ENCODE data around the gene CCDC197. TPM values are rescaled to one million over a fixed set of nuclear protein-coding genes. Genes with fewer than 3 reads are reported as not detected.

CCDC197 gene
- total and polyA plus RNA-seq, 2 of the 4 experiments (the other 2 are of a cell fraction), result not detected

DNA sequence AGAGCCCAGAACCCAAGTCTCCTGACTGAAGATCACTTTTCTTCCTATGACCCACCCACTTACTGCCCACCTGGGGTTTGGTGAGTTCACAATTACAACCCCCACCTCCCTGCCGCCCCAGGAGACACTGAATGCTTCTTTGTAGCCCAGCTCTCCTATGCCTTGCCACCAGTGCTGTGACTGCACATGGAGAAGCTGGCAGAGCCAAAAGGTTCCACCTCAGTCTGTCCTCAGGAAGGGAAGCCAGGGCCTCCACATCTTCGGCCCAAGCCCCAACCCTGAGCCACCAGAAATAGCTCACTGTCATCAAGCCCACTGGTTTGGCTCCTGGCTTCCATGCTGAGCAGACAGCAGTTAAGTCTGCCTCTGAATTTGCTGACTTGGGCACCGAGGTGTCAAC, 54.7 kb downstream of the CCDC197 start:
- no peak overlapping the region for H3K18ac ChIP-seq (ENCODE audit: low read depth, low read length)
- WGBS, 2 experiments (ENCODE audit: extremely low coverage in 2 of 2, insufficient read length in 1 of 2), result no CpG with 5 or more reads among the region's 3 CpGs

More for the DNA sequence above, 54.7 kb downstream of the CCDC197 start:
- ChIA-PET CTCF (interaction anchor here (1.3 to 5.3 kb wide), 3 partner anchors 15 to 85 kb away, joined by 4 to 35 read pairs (median 8); no protein-coding TSS in a partner anchor), POLR2A (ENCODE audit: unreplicated experiment) (no interaction called here)
- no peak overlapping the region for H2BK120ac ChIP-seq (ENCODE audit: low read depth, low read length)
- H2BK5ac ChIP-seq (ENCODE audit: low read depth, low read length, poor library complexity, severe bottlenecking), result no peak overlapping the region
- no peaks in the 10 kb centered on the region for H3K4me1 ChIP-seq (ENCODE audit: control insufficient read depth, insufficient read depth, low read length)
- BruUV-seq (replicated peaks), result no TSS peak
- TF ChIP-seq NFE2L2 (IDR thresholded peaks at IDR 0.05; ENCODE audit: low read depth, low read length) (no peak), BHLHE40 (IDR thresholded peaks at IDR 0.05; ENCODE audit: low read depth, low read length) (no peak), SMC3 (IDR thresholded peaks at IDR 0.05; ENCODE audit: low read depth, low read length) (no peak), POLR2A (IDR thresholded peaks at IDR 0.05; ENCODE audit: low read depth, low read length) (no peak), RAD21 (IDR thresholded peaks at IDR 0.05; ENCODE audit: low read length) (no peak), USF2 (IDR thresholded peaks at IDR 0.05; ENCODE audit: low read depth, low read length) (no peak)
- TF ChIP-seq, protein P1, sequence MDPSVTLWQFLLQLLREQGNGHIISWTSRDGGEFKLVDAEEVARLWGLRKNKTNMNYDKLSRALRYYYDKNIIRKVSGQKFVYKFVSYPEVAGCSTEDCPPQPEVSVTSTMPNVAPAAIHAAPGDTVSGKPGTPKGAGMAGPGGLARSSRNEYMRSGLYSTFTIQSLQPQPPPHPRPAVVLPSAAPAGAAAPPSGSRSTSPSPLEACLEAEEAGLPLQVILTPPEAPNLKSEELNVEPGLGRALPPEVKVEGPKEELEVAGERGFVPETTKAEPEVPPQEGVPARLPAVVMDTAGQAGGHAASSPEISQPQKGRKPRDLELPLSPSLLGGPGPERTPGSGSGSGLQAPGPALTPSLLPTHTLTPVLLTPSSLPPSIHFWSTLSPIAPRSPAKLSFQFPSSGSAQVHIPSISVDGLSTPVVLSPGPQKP (IDR thresholded peaks at IDR 0.05; ENCODE audit: borderline replicate concordance, low read depth, low read length), result no peak
- TF ChIP-seq, protein P2, sequence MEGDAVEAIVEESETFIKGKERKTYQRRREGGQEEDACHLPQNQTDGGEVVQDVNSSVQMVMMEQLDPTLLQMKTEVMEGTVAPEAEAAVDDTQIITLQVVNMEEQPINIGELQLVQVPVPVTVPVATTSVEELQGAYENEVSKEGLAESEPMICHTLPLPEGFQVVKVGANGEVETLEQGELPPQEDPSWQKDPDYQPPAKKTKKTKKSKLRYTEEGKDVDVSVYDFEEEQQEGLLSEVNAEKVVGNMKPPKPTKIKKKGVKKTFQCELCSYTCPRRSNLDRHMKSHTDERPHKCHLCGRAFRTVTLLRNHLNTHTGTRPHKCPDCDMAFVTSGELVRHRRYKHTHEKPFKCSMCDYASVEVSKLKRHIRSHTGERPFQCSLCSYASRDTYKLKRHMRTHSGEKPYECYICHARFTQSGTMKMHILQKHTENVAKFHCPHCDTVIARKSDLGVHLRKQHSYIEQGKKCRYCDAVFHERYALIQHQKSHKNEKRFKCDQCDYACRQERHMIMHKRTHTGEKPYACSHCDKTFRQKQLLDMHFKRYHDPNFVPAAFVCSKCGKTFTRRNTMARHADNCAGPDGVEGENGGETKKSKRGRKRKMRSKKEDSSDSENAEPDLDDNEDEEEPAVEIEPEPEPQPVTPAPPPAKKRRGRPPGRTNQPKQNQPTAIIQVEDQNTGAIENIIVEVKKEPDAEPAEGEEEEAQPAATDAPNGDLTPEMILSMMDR (conservative IDR thresholded peaks at IDR 0.05; ENCODE audit: low read depth, low read length), result no peak
- H3K14ac ChIP-seq (replicated peaks; ENCODE audit: low read depth, low read length), result no peak overlapping the region
- 0 out of 2 replicates have a peak, but pooled peaks cover 4% of the 10 kb centered on the region for H4K20me1 ChIP-seq (ENCODE audit: insufficient read depth, low read length)
- ATAC-seq (ENCODE audit: low read depth) (no peak), DNase-seq (no peak)
- no peaks in the 10 kb centered on the region for H3K27me3 ChIP-seq (ENCODE audit: control insufficient read depth, insufficient read depth, low read length)
- H2BK15ac ChIP-seq (ENCODE audit: low read depth, low read length), result no peak overlapping the region
- H3K4ac ChIP-seq (ENCODE audit: low read depth, low read length), result no peak overlapping the region
- no peak overlapping the region for H3K4me2 ChIP-seq (ENCODE audit: low read depth, low read length)
- H3K56ac ChIP-seq (ENCODE audit: extremely low read depth, insufficient read depth, low read length), result no peak overlapping the region
- dilution Hi-C loops (cut with HindIII; ENCODE audit: low sequenced_read_pairs, unreplicated experiment), result no loop called here
- H4K5ac ChIP-seq (ENCODE audit: low read depth, low read length), result no peak overlapping the region
- peaks cover 13 to 18% of the 10 kb centered on the region in 2 experiments; a peak in 3 of 4 replicates for H3K79me1 ChIP-seq (ENCODE audit: low read depth in 1 of 2, low read length in 2 of 2)
- H2AK5ac ChIP-seq (ENCODE audit: low read depth, low read length), result no peak overlapping the region
- no peaks in the 10 kb centered on the region for H3K9me1 ChIP-seq (ENCODE audit: insufficient read depth, low read length)
- H3K27ac ChIP-seq (ENCODE audit: insufficient read depth, low read length), result no peak overlapping the region
- no peak overlapping the region for H2AFZ ChIP-seq (replicated peaks; ENCODE audit: low read length, poor library complexity)
- no peak overlapping the region for H2AK9ac ChIP-seq (replicated peaks; ENCODE audit: low read depth, low read length, poor library complexity)
- in situ Hi-C loops (cut with MboI; ENCODE audit: low sequenced_read_pairs), result no loop called here
- H3K9me3 ChIP-seq (ENCODE audit: control insufficient read depth, insufficient read depth, low read length), result no peaks in the 10 kb centered on the region
- no peak overlapping the region for H2BK20ac ChIP-seq (ENCODE audit: low read depth, low read length)
- H3K23ac ChIP-seq (ENCODE audit: low read depth, low read length), result no peak overlapping the region
- no peak overlapping the region for H4K91ac ChIP-seq (ENCODE audit: insufficient read depth, low read depth, low read length)
- no peak overlapping the region for H3K9ac ChIP-seq (ENCODE audit: low read depth, low read length)
- H3K36me3 ChIP-seq (ENCODE audit: control insufficient read depth, insufficient read depth, low read length), result peaks cover 81% of the 10 kb centered on the region
- no peak overlapping the region for H3K4me3 ChIP-seq (ENCODE audit: insufficient read depth, low read depth, low read length)
- intact Hi-C loops (cut with micrococcal nuclease), result loop anchor here (1.0 kb wide), 1 partner anchor 85 kb away; no protein-coding TSS in a partner anchor
- no peak overlapping the region for H4K8ac ChIP-seq (ENCODE audit: low read depth in 2 of 2, low read length in 2 of 2)

All from IMR-90 (cell line).